WERI-Rb-1 (cell line): Measurements from ENCODE around the gene AFF1.
"Not testable (repeated sequence)": the region's sequence is repeated elsewhere in the genome, so short reads cannot be mapped to it uniquely, and the experiment has no call there.

Experiments
- DNase-seq: peaks from one replicate; pipeline ENCODE4 v3.0.0-alpha.2; 2020
- H3K27ac ChIP-seq: fragments of 250-450 bp; sonication (Bioruptor Pico); 2 replicates; pipeline ENCODE4 v1.5.1; 2020; ENCODE audit warnings: mild to moderate bottlenecking, moderate library complexity
- H3K27me3 ChIP-seq: fragments of 250-450 bp; sonication (Bioruptor Pico); 2 replicates; pipeline ENCODE4 v1.5.1; 2021; ENCODE audit warnings: mild to moderate bottlenecking, low read depth, moderate library complexity; ENCODE audit not compliant: insufficient read depth, severe bottlenecking
- H3K36me3 ChIP-seq: fragments of 250-450 bp; sonication (Bioruptor Pico); 2 replicates; pipeline ENCODE4 v1.5.1; 2020; ENCODE audit warnings: mild to moderate bottlenecking, moderate library complexity
- H3K4me3 ChIP-seq: 2 replicates; pipeline ENCODE4 v1.5.1; 2011; ENCODE audit warnings: low read depth, mild to moderate bottlenecking, control low read depth, low read length
- H3K9me3 ChIP-seq: fragments of 250-450 bp; sonication (Bioruptor Pico); 2 replicates; pipeline ENCODE4 v1.5.1; 2021; ENCODE audit warnings: mild to moderate bottlenecking, moderate library complexity; ENCODE audit not compliant: severe bottlenecking
- CTCF ChIP-seq: IDR thresholded peaks from 2 replicates; pipeline ENCODE4 v1.5.1; 2011; ENCODE audit warnings: low read depth, mild to moderate bottlenecking, control low read depth, inconsistent platforms, low read length

AFF1 gene

GRCh38 chr4:86980230-86980629 lies 45.4 kb downstream of the AFF1 start:
- TF ChIP-seq CTCF = no peak
- DNase-seq = no peak
- peaks cover 3% of the 10 kb centered on the region; the same call in 1 of the 2 replicates for H3K36me3 ChIP-seq
- no peaks in the 10 kb centered on the region for H3K9me3 ChIP-seq
- no peak overlapping the region for H3K4me3 ChIP-seq
- H3K27me3 ChIP-seq = no peaks in the 10 kb centered on the region
- H3K27ac ChIP-seq = no peak overlapping the region

- Histone ChIP-seq H3K27ac (no peak overlapping the region), H3K4me3 (no peak overlapping the region), H3K27me3 (no peaks in the 10 kb centered on the region), H3K9me3 (no peaks in the 10 kb centered on the region), H3K36me3 (peaks cover 3% of the 10 kb centered on the region; the same call in 1 of the 2 replicates)
- no peak for TF ChIP-seq CTCF
- DNase-seq = no peak
Observed at GRCh38 chr4:86981789-86982188, 47.0 kb downstream of the AFF1 start.

GRCh38 chr4:86985852-86986251 lies 51.0 kb downstream of the AFF1 start:
- H3K36me3 ChIP-seq, H3K27me3 ChIP-seq, H3K9me3 ChIP-seq, H3K27ac ChIP-seq, H3K4me3 ChIP-seq, DNase-seq: not testable (repeated sequence)

GRCh38 chr4:86989658-86990057 lies 54.8 kb downstream of the AFF1 start:
- not testable (repeated sequence) for H3K27me3 ChIP-seq, H3K36me3 ChIP-seq, H3K4me3 ChIP-seq

GRCh38 chr4:86990510-86990909 lies 55.7 kb downstream of the AFF1 start:
- Histone ChIP-seq H3K27me3 (no peaks in the 10 kb centered on the region), H3K9me3 (no peaks in the 10 kb centered on the region), H3K27ac (no peak overlapping the region), H3K4me3 (no peak overlapping the region), H3K36me3 (no peaks in the 10 kb centered on the region)
- no peak for TF ChIP-seq CTCF
- no peak for DNase-seq

More at GRCh38 chr4:86989658-86990057, 54.8 kb downstream of the AFF1 start:
- H3K27ac ChIP-seq, H3K9me3 ChIP-seq, DNase-seq: not testable (repeated sequence)

- TF ChIP-seq CTCF = no peak
- Histone ChIP-seq H3K36me3 (no peaks in the 10 kb centered on the region), H3K9me3 (no peaks in the 10 kb centered on the region), H3K27me3 (no peaks in the 10 kb centered on the region), H3K4me3 (no peak overlapping the region), H3K27ac (no peak overlapping the region)
- no peak for DNase-seq
Observed at GRCh38 chr4:86991994-86992393, 57.2 kb downstream of the AFF1 start.

- no peak for DNase-seq
- no peaks in the 10 kb centered on the region for H3K9me3 ChIP-seq
- no peak overlapping the region for H3K27ac ChIP-seq
- H3K36me3 ChIP-seq = no peaks in the 10 kb centered on the region
- no peak overlapping the region for H3K4me3 ChIP-seq
- H3K27me3 ChIP-seq = no peaks in the 10 kb centered on the region
- no peak for TF ChIP-seq CTCF
Observed at GRCh38 chr4:86993909-86994681, 59.3 kb downstream of the AFF1 start.
